ENCODE measurements around the gene IFITM10.

Gene IFITM10

DNA sequence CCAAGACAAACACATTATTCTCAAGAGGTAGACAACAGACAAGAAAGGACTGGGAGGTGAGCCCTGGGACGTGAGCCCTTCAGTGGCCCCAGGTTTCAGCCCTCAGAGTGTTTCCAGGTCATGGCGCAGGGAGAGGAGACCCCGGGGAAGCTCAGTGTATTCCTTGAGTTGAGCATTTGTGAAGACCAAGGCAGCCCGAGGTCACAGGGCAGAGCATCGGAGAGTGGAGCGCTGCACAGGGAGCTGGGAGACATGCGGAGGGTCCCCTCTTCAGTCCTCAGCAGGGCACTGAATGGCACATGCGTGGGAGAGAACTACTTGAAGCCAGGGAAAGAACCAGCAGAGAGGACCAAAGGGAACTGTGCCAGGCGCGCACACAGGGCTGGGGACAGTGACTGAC lies 41.7 kb downstream of the IFITM10 start:
- no peak overlapping the region for H3K4me3 ChIP-seq (ENCODE audit: low read length)
- DNase-seq (ENCODE audit: low read depth), result no peak
- TF ChIP-seq, protein P1, sequence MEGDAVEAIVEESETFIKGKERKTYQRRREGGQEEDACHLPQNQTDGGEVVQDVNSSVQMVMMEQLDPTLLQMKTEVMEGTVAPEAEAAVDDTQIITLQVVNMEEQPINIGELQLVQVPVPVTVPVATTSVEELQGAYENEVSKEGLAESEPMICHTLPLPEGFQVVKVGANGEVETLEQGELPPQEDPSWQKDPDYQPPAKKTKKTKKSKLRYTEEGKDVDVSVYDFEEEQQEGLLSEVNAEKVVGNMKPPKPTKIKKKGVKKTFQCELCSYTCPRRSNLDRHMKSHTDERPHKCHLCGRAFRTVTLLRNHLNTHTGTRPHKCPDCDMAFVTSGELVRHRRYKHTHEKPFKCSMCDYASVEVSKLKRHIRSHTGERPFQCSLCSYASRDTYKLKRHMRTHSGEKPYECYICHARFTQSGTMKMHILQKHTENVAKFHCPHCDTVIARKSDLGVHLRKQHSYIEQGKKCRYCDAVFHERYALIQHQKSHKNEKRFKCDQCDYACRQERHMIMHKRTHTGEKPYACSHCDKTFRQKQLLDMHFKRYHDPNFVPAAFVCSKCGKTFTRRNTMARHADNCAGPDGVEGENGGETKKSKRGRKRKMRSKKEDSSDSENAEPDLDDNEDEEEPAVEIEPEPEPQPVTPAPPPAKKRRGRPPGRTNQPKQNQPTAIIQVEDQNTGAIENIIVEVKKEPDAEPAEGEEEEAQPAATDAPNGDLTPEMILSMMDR (conservative IDR thresholded peaks at IDR 0.05; ENCODE audit: low read length), result no peak

- TF ChIP-seq, protein P1 (conservative IDR thresholded peaks at IDR 0.05; ENCODE audit: low read length), result no peak
Observed at GRCh38 chr11:1707751-1708150, 42.6 kb downstream of the IFITM10 start.

GRCh38 chr11:1706634-1707400 lies 43.6 kb downstream of the IFITM10 start:
- peak; percentile 2 for DNase-seq (ENCODE audit: low read depth)
- TF ChIP-seq, protein P1 (conservative IDR thresholded peaks at IDR 0.05; ENCODE audit: low read length), result peak; percentile 32
- no peak overlapping the region for H3K4me3 ChIP-seq (ENCODE audit: low read length)

More at GRCh38 chr11:1707751-1708150, 42.6 kb downstream of the IFITM10 start:
- H3K4me3 ChIP-seq (ENCODE audit: low read length), result no peak overlapping the region
- DNase-seq (ENCODE audit: low read depth), result no peak

GRCh38 chr11:1705126-1706052 lies 45.0 kb downstream of the IFITM10 start:
- TF ChIP-seq, protein P1 (conservative IDR thresholded peaks at IDR 0.05; ENCODE audit: low read length), result no peak
- H3K4me3 ChIP-seq (ENCODE audit: low read length), result no peak overlapping the region
- no peak for DNase-seq (ENCODE audit: low read depth)

- H3K4me3 ChIP-seq (ENCODE audit: low read length), result no peak overlapping the region
- no peak for DNase-seq (ENCODE audit: low read depth)
- TF ChIP-seq, protein P1 (conservative IDR thresholded peaks at IDR 0.05; ENCODE audit: low read length), result no peak
Observed at GRCh38 chr11:1703146-1703545, 47.2 kb downstream of the IFITM10 start.

DNA sequence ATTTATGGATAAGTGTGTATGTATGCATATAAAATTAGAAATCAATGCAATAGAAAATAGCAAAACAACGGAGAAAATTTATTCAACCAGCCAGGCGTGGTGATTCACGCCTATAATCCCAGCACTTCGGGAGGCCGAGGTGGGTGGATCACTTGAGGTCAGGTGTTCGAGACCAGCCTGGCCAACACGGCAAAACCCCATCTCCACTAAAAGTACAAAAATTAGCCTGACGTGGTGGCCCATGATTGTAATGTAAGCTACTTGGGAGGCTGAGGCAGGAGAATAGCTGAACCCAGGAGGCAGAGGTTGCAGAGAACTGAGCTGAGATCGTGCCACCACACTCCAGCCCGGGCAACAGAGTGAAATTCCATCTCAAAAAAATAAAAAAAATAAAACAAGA lies 47.9 kb downstream of the IFITM10 start:
- no peak overlapping the region for H3K4me3 ChIP-seq (ENCODE audit: low read length)
- DNase-seq (ENCODE audit: low read depth), result no peak
- TF ChIP-seq, protein P1 (conservative IDR thresholded peaks at IDR 0.05; ENCODE audit: low read length), result no peak
